A549 (cell line): ENCODE measurements around the gene SCT. TPM values are rescaled to one million over a fixed set of nuclear protein-coding genes. Genes with fewer than 3 reads are reported as not detected.

Experiments
- ATAC-seq, 2 experiments: fragments of 200-7000 bp in 1 of 2; fragments of >200 bp in 1 of 2; cut with Nextera tagmentation in 1 of 2; cut with Tn5 transposase in 1 of 2; 3 replicates each; pipeline versions ENCODE4 v1.8.0 to v1.9.1; 2018 to 2020; ENCODE audit warnings: mild to moderate bottlenecking in 1 of 2, moderate library complexity in 1 of 2
- CTCF ChIA-PET: fragments of 300-600 bp; sonication (Branson Sonifier 250); formaldehyde crosslinking; extraction: SDS; loops from one replicate; lab custom pipeline; 2021; ENCODE audit warnings: antibody characterized with exemption, inconsistent platforms; lab: Yijun Ruan, JAX
- POLR2A ChIA-PET: fragments of 350-600 bp; formaldehyde crosslinking; extraction: SDS; loops from one replicate; lab custom pipeline; 2021; ENCODE audit warnings: antibody characterized with exemption, inconsistent platforms; lab: Yijun Ruan, JAX
- DNase-seq, 2 experiments: peaks; one replicate each; pipeline versions ENCODE4 v3.0.0 to v3.0.0-alpha.2; 2011 to 2016; ENCODE audit warnings: low read depth in 1 of 2, low spot score in 1 of 2
- FAIRE-seq: peaks from 2 replicates; lab custom pipeline; 2011; peaks lifted over from hg19 to GRCh38; lab: Jason Lieb, UNC
- H3K27ac ChIP-seq, 2 experiments: fragments of >200 bp; sonication (Bioruptor Twin); formaldehyde crosslinking; 3 replicates each; pipeline ENCODE4 v1.5.1; 2016 to 2017
- H3K4me1 ChIP-seq: fragments of >200 bp; sonication (Bioruptor Twin); formaldehyde crosslinking; 3 replicates; pipeline ENCODE4 v1.6.1; 2016
- H3K4me2 ChIP-seq: fragments of >200 bp; sonication (Bioruptor Twin); formaldehyde crosslinking; 3 replicates; pipeline ENCODE4 v1.6.1; 2016
- H3K4me3 ChIP-seq: fragments of >200 bp; sonication (Bioruptor Twin); formaldehyde crosslinking; 3 replicates; pipeline ENCODE4 v1.5.1; 2016
- H3K9me3 ChIP-seq: fragments of >200 bp; sonication (Bioruptor Twin); formaldehyde crosslinking; 3 replicates; pipeline ENCODE4 v1.6.1; 2016
- ATOH8 ChIP-seq: fragments of 250-450 bp; sonication (Bioruptor Pico); IDR thresholded peaks from 2 replicates; pipeline ENCODE4 v1.5.0; 2020; ENCODE audit warnings: low read depth, mild to moderate bottlenecking, moderate library complexity
- CBX2 ChIP-seq: fragments of 200-600 bp; sonication (generic); IDR thresholded peaks from 2 replicates; pipeline ENCODE4 v1.6.1; 2016; ENCODE audit warnings: low read depth, mild to moderate bottlenecking, borderline replicate concordance
- CBX8 ChIP-seq: fragments of 200-600 bp; sonication (generic); IDR thresholded peaks from 2 replicates; pipeline ENCODE4 v1.6.1; 2016
- CEBPB ChIP-seq, 2 experiments: fragments of >200 bp in 1 of 2; sonication (Bioruptor Twin) in 1 of 2; formaldehyde crosslinking in 1 of 2; IDR thresholded peaks; 2 replicates each; pipeline ENCODE4 v1.6.1; 2012 to 2016
- EP300 ChIP-seq, 2 experiments: fragments of >200 bp; sonication (Bioruptor Twin); formaldehyde crosslinking; IDR thresholded peaks; 2 replicates in 1 of 2; 3 replicates in 1 of 2; pipeline ENCODE4 v1.6.1; 2016 to 2017
- ESRRA ChIP-seq: fragments of 150-350 bp; IDR thresholded peaks from 2 replicates; pipeline ENCODE4 v1.6.1; 2014; ENCODE audit warnings: mild to moderate bottlenecking, low read length, borderline replicate concordance
- GATA3 ChIP-seq: IDR thresholded peaks from 2 replicates; pipeline ENCODE4 v1.6.1; 2012; ENCODE audit warnings: borderline replicate concordance
- HEYL ChIP-seq: fragments of 250-450 bp; sonication (Bioruptor Pico); IDR thresholded peaks from 2 replicates; pipeline ENCODE4 v1.8.0; 2021; ENCODE audit warnings: mild to moderate bottlenecking, moderate library complexity
- JUN ChIP-seq, 2 experiments: fragments of >200 bp; sonication (Bioruptor Twin); formaldehyde crosslinking; IDR thresholded peaks; 2 replicates in 1 of 2; 3 replicates in 1 of 2; pipeline ENCODE4 v1.6.1; 2016 to 2017
- JUNB ChIP-seq: fragments of >200 bp; sonication (Bioruptor Twin); formaldehyde crosslinking; IDR thresholded peaks from 2 replicates; pipeline ENCODE4 v1.6.1; 2016
- MAX ChIP-seq: IDR thresholded peaks from 2 replicates; pipeline ENCODE4 v1.6.1; 2012
- NFE2L2 ChIP-seq: fragments of 150-350 bp; conservative IDR thresholded peaks from 2 replicates; pipeline ENCODE4 v1.6.1; 2014; ENCODE audit warnings: low read length
- NPAS2 ChIP-seq: fragments of 250-450 bp; sonication (Bioruptor Pico); IDR thresholded peaks from 2 replicates; pipeline ENCODE4 v1.8.0; 2022; ENCODE audit warnings: mild to moderate bottlenecking, moderate library complexity, borderline replicate concordance
- PHF8 ChIP-seq: fragments of 200-600 bp; sonication (generic); IDR thresholded peaks from 2 replicates; pipeline ENCODE4 v1.6.1; 2016; ENCODE audit warnings: low read depth, mild to moderate bottlenecking, antibody characterized with exemption, moderate library complexity, borderline replicate concordance
- RAD21 ChIP-seq, 2 experiments: fragments of >200 bp in 1 of 2; sonication (Bioruptor Twin) in 1 of 2; formaldehyde crosslinking in 1 of 2; IDR thresholded peaks in 1 of 2; conservative IDR thresholded peaks in 1 of 2; 2 replicates in 1 of 2; 3 replicates in 1 of 2; pipeline ENCODE4 v1.6.1; 2012 to 2018; ENCODE audit warnings: inconsistent platforms in 1 of 2
- RFX5 ChIP-seq: fragments of 450-650 bp; IDR thresholded peaks from 2 replicates; pipeline ENCODE4 v1.7.1; 2014; ENCODE audit warnings: antibody characterized with exemption, mild to moderate bottlenecking, moderate library complexity
- RNF2 ChIP-seq: fragments of 200-600 bp; sonication (generic); IDR thresholded peaks from 2 replicates; pipeline ENCODE4 v1.6.1; 2016; ENCODE audit warnings: low read depth, mild to moderate bottlenecking, antibody characterized with exemption, moderate library complexity, borderline replicate concordance
- SREBF2 ChIP-seq: fragments of 450-650 bp; IDR thresholded peaks from 2 replicates; pipeline ENCODE4 v1.6.1; 2014; ENCODE audit warnings: mild to moderate bottlenecking, moderate library complexity
- TFCP2L1 ChIP-seq: fragments of 250-450 bp; sonication (Bioruptor Pico); IDR thresholded peaks from 2 replicates; pipeline ENCODE4 v1.5.0; 2021; ENCODE audit warnings: mild to moderate bottlenecking
- ZC3H11A ChIP-seq: fragments of 450-650 bp; IDR thresholded peaks from 2 replicates; pipeline ENCODE4 v1.6.1; 2014; ENCODE audit warnings: antibody characterized with exemption, mild to moderate bottlenecking
- ZFP36 ChIP-seq: fragments of 450-650 bp; IDR thresholded peaks from 2 replicates; pipeline ENCODE4 v1.6.1; 2014; ENCODE audit warnings: borderline replicate concordance; ENCODE audit not compliant: partially characterized antibody
- WGBS: methylation state at CpG from one replicate; pipeline ENCODE4 v1.1.6; 2017; ENCODE audit errors: missing lambda C conversion rate; 5-methylcytosine and 5-hydroxymethylcytosine counted together
- polyA plus RNA-seq, 4 experiments: library from polyadenylated mRNA; depleted of rRNA in 3 of 4; stranded (reverse); fragments of >200 nt; fragmentation: RNase III in 1 of 4; extraction: RNeasy Plus Mini Kit Qiagen cat#74134 plus additional on column Dnase treatment in 1 of 4; gene quantifications; 2 replicates in 3 of 4; 3 replicates in 1 of 4; pipeline ENCODE4 v1.2.3, GENCODE V29; 2011 to 2017
- TF ChIP-seq, protein P1 (sequence below): IDR thresholded peaks from 2 replicates; pipeline ENCODE4 v1.6.1; 2012
- TF ChIP-seq, protein P2 (sequence below): fragments of >200 bp; sonication (Bioruptor Twin); formaldehyde crosslinking; IDR thresholded peaks from 2 replicates; pipeline ENCODE4 v1.6.1; 2016
- TF ChIP-seq, protein P3 (sequence below): fragments of 200-600 bp; sonication (generic); IDR thresholded peaks from 2 replicates; pipeline ENCODE4 v1.6.1; 2016; ENCODE audit warnings: antibody characterized with exemption, mild to moderate bottlenecking, moderate library complexity
- TF ChIP-seq, protein P4 (sequence below): fragments of >200 bp; sonication (Bioruptor Twin); formaldehyde crosslinking; IDR thresholded peaks from 3 replicates; pipeline ENCODE4 v1.5.1; 2016

SCT gene
- polyA plus RNA-seq, 2 of the 4 experiments (the other 2 are of a cell fraction), result not detected

DNA sequence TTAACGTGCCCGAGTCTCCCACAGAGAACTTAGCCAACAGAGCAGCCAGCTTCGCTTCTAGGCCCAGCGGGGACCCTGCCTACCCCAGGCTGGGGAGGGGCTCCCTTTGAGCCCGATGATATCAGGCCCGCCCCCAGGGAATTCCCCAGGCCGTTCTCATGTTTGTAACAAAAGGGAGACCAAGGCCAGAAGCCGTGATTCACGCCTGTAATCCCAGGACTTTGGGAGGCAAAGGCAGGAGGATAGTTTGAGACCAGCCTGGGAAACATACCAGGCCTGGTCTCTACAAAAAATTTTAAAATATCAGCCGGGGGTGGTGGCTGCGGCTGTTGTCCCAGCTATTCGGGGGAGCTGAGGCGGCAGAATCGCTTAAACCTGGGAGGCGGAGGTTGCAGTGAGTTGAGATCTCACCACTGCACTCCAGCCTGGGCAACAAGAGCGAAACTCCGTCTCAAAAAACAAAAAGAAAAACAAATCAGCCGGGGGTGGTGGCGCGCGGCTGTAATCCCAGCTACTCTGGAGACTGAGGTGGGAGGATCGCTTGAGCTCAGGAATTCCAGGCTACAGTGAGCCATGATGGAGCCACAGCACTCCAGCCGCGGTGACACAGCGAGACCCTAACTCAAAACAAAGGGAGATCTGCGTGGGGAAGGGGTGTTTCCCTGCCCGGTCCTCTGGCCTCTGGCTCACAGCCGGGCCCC, 11.8 kb upstream of the SCT start:
- Histone ChIP-seq H3K4me1 (peaks cover 15% of the 10 kb centered on the region; the same call in 2 of the 3 replicates), H3K9me3 (no peaks in the 10 kb centered on the region), H3K4me3 (no peak overlapping the region), H3K4me2 (no peak overlapping the region), H3K27ac (no peak overlapping the region)
- DNase-seq, result no peak
- TF ChIP-seq NPAS2 (no peak), CBX2 (no peak), ESRRA (no peak), CBX8 (no peak), GATA3 (no peak), RFX5 (no peak), TFCP2L1 (CRISPR knock-in tag) (no peak), ZC3H11A (no peak), RNF2 (no peak), PHF8 (no peak), HEYL (no peak), NFE2L2 (no peak), ATOH8 (CRISPR knock-in tag) (no peak)
- TF ChIP-seq, protein P1, sequence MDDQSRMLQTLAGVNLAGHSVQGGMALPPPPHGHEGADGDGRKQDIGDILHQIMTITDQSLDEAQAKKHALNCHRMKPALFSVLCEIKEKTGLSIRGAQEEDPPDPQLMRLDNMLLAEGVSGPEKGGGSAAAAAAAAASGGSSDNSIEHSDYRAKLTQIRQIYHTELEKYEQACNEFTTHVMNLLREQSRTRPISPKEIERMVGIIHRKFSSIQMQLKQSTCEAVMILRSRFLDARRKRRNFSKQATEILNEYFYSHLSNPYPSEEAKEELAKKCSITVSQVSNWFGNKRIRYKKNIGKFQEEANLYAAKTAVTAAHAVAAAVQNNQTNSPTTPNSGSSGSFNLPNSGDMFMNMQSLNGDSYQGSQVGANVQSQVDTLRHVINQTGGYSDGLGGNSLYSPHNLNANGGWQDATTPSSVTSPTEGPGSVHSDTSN, result no peak
- TF ChIP-seq, protein P2, sequence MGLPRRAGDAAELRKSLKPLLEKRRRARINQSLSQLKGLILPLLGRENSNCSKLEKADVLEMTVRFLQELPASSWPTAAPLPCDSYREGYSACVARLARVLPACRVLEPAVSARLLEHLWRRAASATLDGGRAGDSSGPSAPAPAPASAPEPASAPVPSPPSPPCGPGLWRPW, result no peak
- TF ChIP-seq, protein P3, sequence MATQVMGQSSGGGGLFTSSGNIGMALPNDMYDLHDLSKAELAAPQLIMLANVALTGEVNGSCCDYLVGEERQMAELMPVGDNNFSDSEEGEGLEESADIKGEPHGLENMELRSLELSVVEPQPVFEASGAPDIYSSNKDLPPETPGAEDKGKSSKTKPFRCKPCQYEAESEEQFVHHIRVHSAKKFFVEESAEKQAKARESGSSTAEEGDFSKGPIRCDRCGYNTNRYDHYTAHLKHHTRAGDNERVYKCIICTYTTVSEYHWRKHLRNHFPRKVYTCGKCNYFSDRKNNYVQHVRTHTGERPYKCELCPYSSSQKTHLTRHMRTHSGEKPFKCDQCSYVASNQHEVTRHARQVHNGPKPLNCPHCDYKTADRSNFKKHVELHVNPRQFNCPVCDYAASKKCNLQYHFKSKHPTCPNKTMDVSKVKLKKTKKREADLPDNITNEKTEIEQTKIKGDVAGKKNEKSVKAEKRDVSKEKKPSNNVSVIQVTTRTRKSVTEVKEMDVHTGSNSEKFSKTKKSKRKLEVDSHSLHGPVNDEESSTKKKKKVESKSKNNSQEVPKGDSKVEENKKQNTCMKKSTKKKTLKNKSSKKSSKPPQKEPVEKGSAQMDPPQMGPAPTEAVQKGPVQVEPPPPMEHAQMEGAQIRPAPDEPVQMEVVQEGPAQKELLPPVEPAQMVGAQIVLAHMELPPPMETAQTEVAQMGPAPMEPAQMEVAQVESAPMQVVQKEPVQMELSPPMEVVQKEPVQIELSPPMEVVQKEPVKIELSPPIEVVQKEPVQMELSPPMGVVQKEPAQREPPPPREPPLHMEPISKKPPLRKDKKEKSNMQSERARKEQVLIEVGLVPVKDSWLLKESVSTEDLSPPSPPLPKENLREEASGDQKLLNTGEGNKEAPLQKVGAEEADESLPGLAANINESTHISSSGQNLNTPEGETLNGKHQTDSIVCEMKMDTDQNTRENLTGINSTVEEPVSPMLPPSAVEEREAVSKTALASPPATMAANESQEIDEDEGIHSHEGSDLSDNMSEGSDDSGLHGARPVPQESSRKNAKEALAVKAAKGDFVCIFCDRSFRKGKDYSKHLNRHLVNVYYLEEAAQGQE, result no peak
- ChIA-PET CTCF (interaction anchor here (1.0 kb wide), 1 partner anchor 84 kb away, joined by 3 read pairs; no protein-coding TSS in a partner anchor), POLR2A (no interaction called here)
- ATAC-seq, result no peak
- 88% methylated on average over 27 of the region's 28 CpGs for WGBS
- no peak for FAIRE-seq

GRCh38 chr11:637593-638521, 10.9 kb upstream of the SCT start:
- ATAC-seq (no peak), DNase-seq (no peak), FAIRE-seq (no peak)
- no peak overlapping the region for H3K4me3 ChIP-seq
- no peak overlapping the region for H3K4me2 ChIP-seq
- H3K9me3 ChIP-seq, result no peaks in the 10 kb centered on the region
- 93% methylated on average over 50 of the region's 55 CpGs for WGBS
- ChIA-PET CTCF (interaction anchor here (1.0 kb wide), 1 partner anchor 83 kb away, joined by 3 read pairs; no protein-coding TSS in a partner anchor), POLR2A (no interaction called here)
- TF ChIP-seq RAD21 (conservative IDR thresholded peaks at IDR 0.05 in 1 of 2, IDR thresholded peaks at IDR 0.05 in 1 of 2) (no peak), SREBF2 (no peak), MAX (no peak), CEBPB (IDR thresholded peaks at IDR 0.05) (no peak), JUNB (no peak), ZFP36 (no peak), NPAS2 (no peak), JUN (IDR thresholded peaks at IDR 0.05) (no peak), EP300 (IDR thresholded peaks at IDR 0.05) (no peak)
- TF ChIP-seq, protein P4, sequence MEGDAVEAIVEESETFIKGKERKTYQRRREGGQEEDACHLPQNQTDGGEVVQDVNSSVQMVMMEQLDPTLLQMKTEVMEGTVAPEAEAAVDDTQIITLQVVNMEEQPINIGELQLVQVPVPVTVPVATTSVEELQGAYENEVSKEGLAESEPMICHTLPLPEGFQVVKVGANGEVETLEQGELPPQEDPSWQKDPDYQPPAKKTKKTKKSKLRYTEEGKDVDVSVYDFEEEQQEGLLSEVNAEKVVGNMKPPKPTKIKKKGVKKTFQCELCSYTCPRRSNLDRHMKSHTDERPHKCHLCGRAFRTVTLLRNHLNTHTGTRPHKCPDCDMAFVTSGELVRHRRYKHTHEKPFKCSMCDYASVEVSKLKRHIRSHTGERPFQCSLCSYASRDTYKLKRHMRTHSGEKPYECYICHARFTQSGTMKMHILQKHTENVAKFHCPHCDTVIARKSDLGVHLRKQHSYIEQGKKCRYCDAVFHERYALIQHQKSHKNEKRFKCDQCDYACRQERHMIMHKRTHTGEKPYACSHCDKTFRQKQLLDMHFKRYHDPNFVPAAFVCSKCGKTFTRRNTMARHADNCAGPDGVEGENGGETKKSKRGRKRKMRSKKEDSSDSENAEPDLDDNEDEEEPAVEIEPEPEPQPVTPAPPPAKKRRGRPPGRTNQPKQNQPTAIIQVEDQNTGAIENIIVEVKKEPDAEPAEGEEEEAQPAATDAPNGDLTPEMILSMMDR, result no peak
- no peak overlapping the region for H3K27ac ChIP-seq
- peaks cover 10% of the 10 kb centered on the region; the same call in 2 of the 3 replicates for H3K4me1 ChIP-seq
